HCT116 (cell line): ENCODE data around the gene GPX2. TPM values are rescaled to one million over a fixed set of nuclear protein-coding genes. Genes with fewer than 3 reads are reported as not detected.

Experiments used
- ATAC-seq: fragments of 200-7000 bp; cut with Tn5 transposase; 2 replicates; pipeline ENCODE4 v1.9.1; 2020; ENCODE audit warnings: mild to moderate bottlenecking, moderate library complexity
- BruUV-seq: library from RNA; stranded (reverse); fragments of 400-500 nt; replicated peaks from 2 replicates; lab custom pipeline; 2021; lab: Mats Ljungman, UMichigan
- CTCF ChIA-PET: fragments of 300-600 bp; sonication (Branson Sonifier 250); formaldehyde crosslinking; loops from one replicate; lab custom pipeline; 2021; ENCODE audit warnings: antibody characterized with exemption; lab: Charles Lee
- POLR2A ChIA-PET: fragments of 300-600, 350-600 bp; sonication (Branson Sonifier 250); formaldehyde crosslinking; loops from one replicate; lab custom pipeline; 2021; ENCODE audit warnings: antibody characterized with exemption; lab: Charles Lee
- RAD21 ChIA-PET, 2 experiments: fragments of 300-600 bp; sonication (Branson Sonifier 250); formaldehyde crosslinking; loops; one replicate each; lab custom pipeline; 2023; ENCODE audit warnings: low total read pairs in 2 of 2; ENCODE audit not compliant: uncharacterized antibody in 2 of 2, unreplicated experiment in 2 of 2, low non-redundant PET in 1 of 2; lab: Charles Lee
- DNase-seq: peaks from one replicate; pipeline ENCODE4 v3.0.0-alpha.2; 2010; ENCODE audit warnings: low read depth, low spot score
- H2AFZ ChIP-seq: fragments of 200-600 bp; shearing (Covaris generic), sonication (generic); 2 replicates; pipeline ENCODE4 v1.6.1; 2017; ENCODE audit warnings: low read depth, mixed run types, mixed read lengths, antibody characterized with exemption, low read length; ENCODE audit not compliant: poor library complexity, severe bottlenecking
- H3K27ac ChIP-seq: 2 replicates; pipeline ENCODE4 v1.5.1; 2012; ENCODE audit warnings: low read depth, low read length
- H3K27me3 ChIP-seq: fragments of 200-600 bp; sonication (generic); 2 replicates; pipeline ENCODE4 v1.6.1; 2016; ENCODE audit warnings: mixed run types, low read length, mixed read lengths; ENCODE audit not compliant: insufficient read depth
- H3K36me3 ChIP-seq, 2 experiments: fragments of 200-500 bp in 1 of 2; fragments of 200-600 bp in 1 of 2; sonication (Bioruptor generic) in 1 of 2; sonication (generic) in 1 of 2; 2 replicates each; pipeline versions ENCODE4 v1.5.1 to v1.6.1; 2014 to 2016; ENCODE audit warnings: low read length in 2 of 2, inconsistent platforms in 1 of 2, mixed read lengths in 1 of 2, mixed run types in 1 of 2; ENCODE audit not compliant: insufficient read depth in 2 of 2, control insufficient read depth in 1 of 2
- H3K4me1 ChIP-seq, 2 experiments: fragments of 200-600 bp in 1 of 2; sonication (generic) in 1 of 2; 2 replicates each; pipeline versions ENCODE4 v1.5.1 to v1.6.1; 2012 to 2017; ENCODE audit warnings: low read length in 2 of 2, inconsistent platforms in 1 of 2, mild to moderate bottlenecking in 1 of 2, mixed read lengths in 1 of 2, mixed run types in 1 of 2, moderate library complexity in 1 of 2; ENCODE audit not compliant: insufficient read depth in 2 of 2, control insufficient read depth in 1 of 2
- H3K4me2 ChIP-seq: fragments of 200-600 bp; sonication (generic); 2 replicates; pipeline ENCODE4 v1.6.1; 2017; ENCODE audit warnings: mixed run types, low read length, mixed read lengths
- H3K4me3 ChIP-seq, 2 experiments: fragments of 200-600 bp in 1 of 2; sonication (generic) in 1 of 2; replicated peaks in 1 of 2; 2 replicates each; pipeline ENCODE4 v1.5.1; 2011 to 2016; ENCODE audit warnings: low read length in 2 of 2, control low read depth in 1 of 2, low read depth in 1 of 2, mild to moderate bottlenecking in 1 of 2, mixed read lengths in 1 of 2, mixed run types in 1 of 2
- H3K79me2 ChIP-seq: fragments of 200-600 bp; sonication (generic); 2 replicates; pipeline ENCODE4 v1.6.1; 2017; ENCODE audit warnings: mild to moderate bottlenecking, mixed run types, low read length, moderate library complexity, mixed read lengths; ENCODE audit not compliant: insufficient read depth
- H3K9ac ChIP-seq: fragments of 200-600 bp; sonication (generic); 2 replicates; pipeline ENCODE4 v1.6.1; 2016; ENCODE audit warnings: low read length, mixed read lengths
- H3K9me2 ChIP-seq: fragments of 200-600 bp; sonication (generic), shearing (Covaris generic); 2 replicates; pipeline ENCODE4 v1.6.1; 2017; ENCODE audit warnings: mixed run types, mild to moderate bottlenecking, moderate library complexity; ENCODE audit not compliant: insufficient read depth
- H3K9me3 ChIP-seq, 2 experiments: fragments of 200-500 bp in 1 of 2; fragments of 200-600 bp in 1 of 2; sonication (Bioruptor generic) in 1 of 2; sonication (generic) in 1 of 2; 2 replicates each; pipeline ENCODE4 v1.6.1; 2014 to 2017; ENCODE audit warnings: low read length in 2 of 2, mixed read lengths in 2 of 2, inconsistent platforms in 1 of 2, low read depth in 1 of 2, mild to moderate bottlenecking in 1 of 2, mixed run types in 1 of 2, moderate library complexity in 1 of 2; ENCODE audit not compliant: control insufficient read depth in 1 of 2, insufficient read depth in 1 of 2
- H4K20me1 ChIP-seq: fragments of 200-600 bp; sonication (generic), shearing (Covaris generic); 2 replicates; pipeline ENCODE4 v1.6.1; 2017; ENCODE audit warnings: mixed run types, mild to moderate bottlenecking, moderate library complexity; ENCODE audit not compliant: insufficient read depth
- CBX3 ChIP-seq: IDR thresholded peaks from 2 replicates; pipeline ENCODE4 v1.6.1; 2012; ENCODE audit warnings: low read depth
- CEBPB ChIP-seq: IDR thresholded peaks from 2 replicates; pipeline ENCODE4 v1.6.1; 2012; ENCODE audit warnings: low read depth
- EGR1 ChIP-seq: IDR thresholded peaks from 2 replicates; pipeline ENCODE4 v1.6.1; 2012; ENCODE audit warnings: low read depth
- EZH2 ChIP-seq: fragments of 200-600 bp; sonication (generic); IDR thresholded peaks from 2 replicates; pipeline ENCODE4 v1.6.1; 2017; ENCODE audit warnings: antibody characterized with exemption, mixed run types
- JUND ChIP-seq: IDR thresholded peaks from 2 replicates; pipeline ENCODE4 v1.6.1; 2012
- POLR2A ChIP-seq: IDR thresholded peaks from 2 replicates; pipeline ENCODE4 v1.7.0; 2011; ENCODE audit warnings: borderline replicate concordance; ENCODE audit not compliant: insufficient read depth, insufficient read length; ENCODE audit errors: extremely low read depth
- POLR2AphosphoS5 ChIP-seq: IDR thresholded peaks from 2 replicates; pipeline ENCODE4 v1.6.1; 2011; ENCODE audit warnings: mild to moderate bottlenecking, low read depth, low read length, moderate library complexity
- SIN3A ChIP-seq: IDR thresholded peaks from 2 replicates; pipeline ENCODE4 v1.6.1; 2012; ENCODE audit warnings: low read depth
- SP1 ChIP-seq: IDR thresholded peaks from 2 replicates; pipeline ENCODE4 v1.6.1; 2012; ENCODE audit warnings: low read depth
- SRF ChIP-seq: IDR thresholded peaks from 2 replicates; pipeline ENCODE4 v1.6.1; 2012; ENCODE audit warnings: low read depth
- TCF7L2 ChIP-seq: IDR thresholded peaks from 2 replicates; pipeline ENCODE4 v1.7.0; 2011; ENCODE audit warnings: borderline replicate concordance, inconsistent platforms; ENCODE audit not compliant: insufficient read depth, insufficient read length; ENCODE audit errors: extremely low read depth
- ZNF274 ChIP-seq: fragments of 200-500 bp; sonication (Bioruptor generic); IDR thresholded peaks from 2 replicates; pipeline ENCODE4 v1.6.1; 2014; ENCODE audit warnings: mild to moderate bottlenecking, low read depth, low read length, inconsistent platforms
- intact Hi-C: fragments of 100-400 bp; cut with micrococcal nuclease; formaldehyde crosslinking; loops from 2 replicates; pipeline ENCODE4 v1.10.0; 2022
- total RNA-seq: library from RNA; stranded (reverse); gene quantifications from one replicate; pipeline ENCODE4 v1.2.1, GENCODE V29; 2021; ENCODE audit not compliant: unreplicated experiment
- TF ChIP-seq, protein P1 (sequence below): IDR thresholded peaks from 2 replicates; pipeline ENCODE4 v1.6.1; 2012
- TF ChIP-seq, protein P2 (sequence below), 3 experiments: fragments of 200-600 bp in 1 of 3; sonication (generic) in 1 of 3; IDR thresholded peaks in 2 of 3; conservative IDR thresholded peaks in 1 of 3; 2 replicates each; pipeline ENCODE4 v1.5.1; 2012 to 2017; ENCODE audit warnings: low read depth in 2 of 3, low read length in 2 of 3, antibody characterized with exemption in 1 of 3, borderline replicate concordance in 1 of 3, control low read depth in 1 of 3, mild to moderate bottlenecking in 1 of 3, mixed read lengths in 1 of 3, mixed run types in 1 of 3, moderate library complexity in 1 of 3; ENCODE audit not compliant: insufficient read depth in 1 of 3
- TF ChIP-seq, protein P3 (sequence below): IDR thresholded peaks from 2 replicates; pipeline ENCODE4 v1.6.1; 2012

Gene GPX2
- total RNA-seq, 1 experiment from 2014 or later = 0.61 TPM

DNA sequence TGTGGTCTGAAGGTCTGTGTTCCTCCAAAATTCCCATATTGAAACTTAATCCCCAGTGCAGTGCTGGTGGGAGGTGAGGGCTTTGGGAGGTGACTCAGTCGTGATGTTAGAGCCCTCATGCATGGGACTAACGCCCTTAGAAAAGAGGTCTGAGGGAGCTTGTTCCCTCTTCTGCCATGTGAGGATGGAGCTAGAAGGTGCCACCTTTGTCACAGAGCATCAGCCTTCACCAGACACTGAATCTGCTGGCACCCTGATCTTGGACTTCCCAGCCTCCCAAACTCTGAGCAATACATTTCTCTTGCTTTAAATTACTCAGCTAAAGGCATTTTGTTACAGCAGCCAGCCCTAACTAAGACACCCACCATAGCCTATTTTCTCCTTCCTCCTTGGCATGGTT lies 15.7 kb upstream of the GPX2 start:
- intact Hi-C loops = no loop called here
- Histone ChIP-seq H4K20me1 (no peaks in the 10 kb centered on the region), H3K27ac (no peak overlapping the region), H3K9ac (no peak overlapping the region), H3K36me3 (no peaks in the 10 kb centered on the region), H3K4me1 (no peaks in the 10 kb centered on the region), H3K4me2 (no peak overlapping the region), H2AFZ (no peak overlapping the region), H3K79me2 (no peaks in the 10 kb centered on the region), H3K9me3 (no peaks in the 10 kb centered on the region), H3K27me3 (no peaks in the 10 kb centered on the region), H3K4me3 (no peak overlapping the region), H3K9me2 (no peaks in the 10 kb centered on the region)
- DNase-seq (no peak), ATAC-seq (no peak)
- ChIA-PET POLR2A (no interaction called here), RAD21 (no interaction called here), CTCF (no interaction called here)
- no peak for TF ChIP-seq TCF7L2
- TF ChIP-seq, protein P1, sequence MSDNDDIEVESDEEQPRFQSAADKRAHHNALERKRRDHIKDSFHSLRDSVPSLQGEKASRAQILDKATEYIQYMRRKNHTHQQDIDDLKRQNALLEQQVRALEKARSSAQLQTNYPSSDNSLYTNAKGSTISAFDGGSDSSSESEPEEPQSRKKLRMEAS = no peak
- no peak for TF ChIP-seq SRF
- TF ChIP-seq, protein P2, sequence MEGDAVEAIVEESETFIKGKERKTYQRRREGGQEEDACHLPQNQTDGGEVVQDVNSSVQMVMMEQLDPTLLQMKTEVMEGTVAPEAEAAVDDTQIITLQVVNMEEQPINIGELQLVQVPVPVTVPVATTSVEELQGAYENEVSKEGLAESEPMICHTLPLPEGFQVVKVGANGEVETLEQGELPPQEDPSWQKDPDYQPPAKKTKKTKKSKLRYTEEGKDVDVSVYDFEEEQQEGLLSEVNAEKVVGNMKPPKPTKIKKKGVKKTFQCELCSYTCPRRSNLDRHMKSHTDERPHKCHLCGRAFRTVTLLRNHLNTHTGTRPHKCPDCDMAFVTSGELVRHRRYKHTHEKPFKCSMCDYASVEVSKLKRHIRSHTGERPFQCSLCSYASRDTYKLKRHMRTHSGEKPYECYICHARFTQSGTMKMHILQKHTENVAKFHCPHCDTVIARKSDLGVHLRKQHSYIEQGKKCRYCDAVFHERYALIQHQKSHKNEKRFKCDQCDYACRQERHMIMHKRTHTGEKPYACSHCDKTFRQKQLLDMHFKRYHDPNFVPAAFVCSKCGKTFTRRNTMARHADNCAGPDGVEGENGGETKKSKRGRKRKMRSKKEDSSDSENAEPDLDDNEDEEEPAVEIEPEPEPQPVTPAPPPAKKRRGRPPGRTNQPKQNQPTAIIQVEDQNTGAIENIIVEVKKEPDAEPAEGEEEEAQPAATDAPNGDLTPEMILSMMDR (IDR thresholded peaks at IDR 0.05 in 2 of 3, conservative IDR thresholded peaks at IDR 0.05 in 1 of 3; ENCODE audit: borderline replicate concordance in 1 of 3, insufficient read depth in 1 of 3, low read depth in 2 of 3, low read length in 2 of 3) = no peak
- TF ChIP-seq CEBPB = no peak
- no peak for TF ChIP-seq SP1
- no peak for TF ChIP-seq EZH2
- TF ChIP-seq ZNF274 = no peak
- TF ChIP-seq, protein P3, sequence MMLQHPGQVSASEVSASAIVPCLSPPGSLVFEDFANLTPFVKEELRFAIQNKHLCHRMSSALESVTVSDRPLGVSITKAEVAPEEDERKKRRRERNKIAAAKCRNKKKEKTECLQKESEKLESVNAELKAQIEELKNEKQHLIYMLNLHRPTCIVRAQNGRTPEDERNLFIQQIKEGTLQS = no peak
- no peak for TF ChIP-seq EGR1
- TF ChIP-seq POLR2A = no peak
- no peak for TF ChIP-seq SIN3A
- no peak for TF ChIP-seq POLR2AphosphoS5
- no peak for TF ChIP-seq CBX3
- no peak for TF ChIP-seq JUND
- no TSS peak for BruUV-seq
